ENCODE data around the gene AK4.
A peak's percentile ranks its signal among the peaks of the same experiment; 100 is the strongest.

AK4 gene

GRCh38 chr1:65264197-65264929, 116.4 kb downstream of the AK4 start:
- peak overlapping the region in 3 of 7 experiments; percentile 7 to 29 (median 18) for H3K4me3 ChIP-seq
- H3K27ac ChIP-seq, result no peak overlapping the region

DNA sequence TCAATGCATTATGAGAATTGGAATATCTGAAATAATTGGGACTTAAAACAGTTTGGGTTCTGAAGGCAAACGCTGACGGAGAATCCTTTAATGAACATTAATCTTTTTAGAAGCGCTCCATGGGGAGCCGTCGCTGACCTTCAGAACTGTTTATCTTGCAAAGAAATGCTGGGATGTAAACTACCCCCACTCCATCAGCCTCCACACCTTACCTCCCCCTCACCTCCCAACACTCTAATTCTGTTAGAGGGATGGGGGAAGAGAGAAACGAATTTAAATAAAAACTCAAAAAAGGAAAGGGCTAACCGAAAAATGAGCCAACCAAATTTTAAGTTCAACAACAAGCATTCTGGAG, 117.3 kb downstream of the AK4 start:
- H3K27ac ChIP-seq, result no peak overlapping the region
- H3K4me3 ChIP-seq, result peak overlapping the region; percentile 29 to 52 (median 37)

DNA sequence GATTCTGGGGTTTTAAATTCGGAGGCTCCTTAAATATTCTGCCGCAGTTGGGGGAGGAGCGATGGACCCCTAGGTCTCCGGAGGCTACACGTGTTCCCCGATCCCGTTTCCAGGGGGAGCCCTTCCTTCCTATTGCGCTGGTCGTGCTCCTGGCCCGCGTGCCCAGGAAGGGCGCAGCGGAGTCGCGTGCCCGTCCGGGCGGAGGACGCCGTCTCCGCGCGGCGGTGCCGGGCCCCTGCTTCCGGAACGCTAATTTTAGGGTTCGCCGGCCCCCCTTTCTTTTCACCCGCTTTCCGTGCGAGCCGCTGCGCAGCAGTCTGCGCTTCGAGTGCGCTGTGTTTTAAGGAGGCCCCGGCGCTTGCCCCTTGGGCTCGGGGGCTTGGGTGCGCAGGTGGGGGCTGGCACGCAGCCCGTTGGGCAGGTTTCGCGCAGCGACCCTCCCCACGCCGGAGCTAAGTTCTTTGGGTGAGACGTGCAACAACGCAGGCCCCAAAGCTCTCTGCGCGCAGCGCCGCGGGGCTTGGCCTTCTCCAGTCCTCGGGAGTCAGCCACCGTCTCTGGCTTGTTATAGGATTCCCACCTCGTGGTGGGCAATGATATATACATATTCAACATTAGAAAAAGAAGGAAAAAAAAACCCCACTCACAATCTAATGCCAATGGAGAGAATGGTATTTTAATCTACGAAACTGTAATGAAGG, 117.8 kb downstream of the AK4 start:
- H3K4me3 ChIP-seq, result peak overlapping the region; percentile 29 to 52 (median 37)
- H3K27ac ChIP-seq, result peak overlapping the region in 3 of 21 experiments; percentile 21 to 78 (median 53)

DNA sequence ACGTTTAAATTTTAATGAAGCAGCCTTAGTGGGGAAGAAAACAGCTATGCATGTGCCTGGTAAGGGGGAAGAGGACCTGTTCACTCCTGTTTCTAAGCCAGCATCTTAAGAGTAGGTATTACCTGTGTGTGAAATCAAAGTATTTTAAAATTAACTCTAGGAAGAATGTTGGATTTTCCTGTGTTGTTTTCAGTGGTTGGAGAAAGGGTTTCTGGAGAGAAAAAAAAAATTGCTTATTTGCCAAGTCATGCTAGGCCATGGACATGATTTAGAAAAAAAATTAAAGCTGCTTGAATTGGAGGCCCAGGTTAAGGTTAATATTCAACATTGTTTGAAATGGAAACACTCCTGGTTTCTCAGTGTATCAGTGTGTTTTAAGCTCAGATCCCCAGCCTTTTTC, 118.5 kb downstream of the AK4 start:
- Histone ChIP-seq H3K4me3 (no peak overlapping the region), H3K27ac (no peak overlapping the region)

- H3K27ac ChIP-seq, result no peak overlapping the region
- H3K4me3 ChIP-seq, result no peak overlapping the region
Measured at GRCh38 chr1:65267271-65267670, 119.3 kb downstream of the AK4 start.

DNA sequence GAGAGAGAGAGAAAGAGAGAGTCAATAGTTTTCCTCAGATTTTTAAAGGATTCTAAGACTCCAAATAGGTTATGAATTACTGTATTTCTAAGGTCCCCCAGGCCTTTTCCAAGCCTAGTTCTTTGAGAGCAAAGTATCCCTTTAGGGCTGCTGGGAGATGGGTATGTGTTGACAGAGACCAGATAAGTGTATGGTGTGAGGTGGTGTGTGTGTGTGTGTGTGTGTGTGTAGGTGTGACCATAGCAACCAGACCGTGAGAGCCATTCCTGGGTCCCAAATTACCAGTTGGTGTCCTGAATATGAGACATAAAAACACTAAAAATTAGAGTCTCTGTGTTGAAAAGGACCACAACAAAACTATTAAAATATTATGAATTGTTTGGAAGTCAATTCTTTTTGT, 119.7 kb downstream of the AK4 start:
- no peak overlapping the region for H3K27ac ChIP-seq
- H3K4me3 ChIP-seq, result no peak overlapping the region

- H3K4me3 ChIP-seq, result no peak overlapping the region
- H3K27ac ChIP-seq, result no peak overlapping the region
Measured at GRCh38 chr1:65269612-65270011, 121.6 kb downstream of the AK4 start.

DNA sequence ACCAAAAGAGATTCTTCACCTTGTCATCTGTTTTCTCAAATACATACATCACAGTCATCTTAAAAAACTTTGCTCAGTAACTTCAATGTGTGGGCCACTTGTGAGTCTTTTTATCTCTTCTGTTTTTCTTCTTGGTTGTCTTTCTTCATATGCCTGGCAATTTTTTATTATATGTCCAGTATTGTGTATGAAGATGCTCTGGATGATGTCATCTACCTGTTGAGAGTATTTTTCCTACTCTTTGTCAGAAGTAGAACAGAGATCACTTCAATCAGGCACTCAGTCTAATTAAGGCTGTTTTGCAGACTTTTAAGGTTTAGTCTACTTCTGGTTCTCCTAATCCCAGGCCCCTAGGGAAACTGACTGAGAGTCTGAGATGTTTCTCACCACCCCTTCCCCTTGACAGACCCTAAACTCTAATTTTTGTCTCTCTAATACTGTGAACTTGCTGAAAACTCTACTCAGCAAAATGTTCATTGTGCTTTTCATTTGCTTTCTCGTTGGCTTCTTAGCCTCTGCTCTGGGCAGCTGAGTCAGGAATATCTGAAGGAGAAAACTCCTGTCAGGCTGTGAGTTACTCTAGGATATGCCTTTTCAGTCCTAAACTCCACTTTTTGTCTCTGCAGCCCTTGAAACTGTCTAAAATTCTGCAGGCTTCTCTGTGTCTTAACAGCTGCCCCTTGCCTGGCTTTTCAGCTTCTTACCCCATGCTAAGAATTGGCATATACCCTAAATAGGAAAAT, 128.4 kb downstream of the AK4 start:
- H3K27ac ChIP-seq, result no peak overlapping the region
- H3K4me3 ChIP-seq, result no peak overlapping the region

DNA sequence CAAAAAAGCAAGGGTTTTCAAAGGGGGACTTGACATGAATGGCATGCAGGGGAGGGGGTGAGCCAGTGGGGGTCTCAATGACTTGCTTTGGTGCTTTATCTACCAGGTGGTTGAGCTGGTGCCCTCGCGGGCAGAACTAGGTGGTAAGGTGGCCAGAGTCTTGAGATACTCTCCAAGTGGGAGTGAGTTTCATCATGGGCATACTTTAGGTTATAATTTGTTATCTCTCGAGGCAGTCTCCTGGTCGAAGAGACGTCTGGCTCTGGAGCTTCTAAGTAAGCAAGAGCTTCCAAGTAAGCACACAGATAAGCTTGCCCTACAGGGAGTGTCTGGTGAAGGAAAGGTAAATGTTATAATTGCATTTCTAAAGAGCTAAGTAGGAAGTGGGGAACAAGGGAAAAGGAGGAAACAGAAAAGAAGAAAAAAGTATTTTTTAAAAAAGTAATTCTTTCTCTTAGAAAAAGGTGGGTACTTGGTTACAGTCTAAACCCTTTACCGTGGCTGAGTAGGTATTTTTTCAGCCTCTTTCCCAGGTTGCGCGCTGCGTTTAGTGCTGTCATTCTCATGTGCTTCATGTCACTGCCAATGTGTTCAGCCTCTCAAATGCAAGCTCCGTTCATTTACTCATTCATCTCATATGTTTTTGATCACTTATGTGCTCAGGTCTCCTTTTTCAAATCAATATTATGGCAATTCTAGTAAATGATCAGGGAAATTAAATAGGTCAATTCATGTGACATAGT, 129.8 kb downstream of the AK4 start:
- H3K27ac ChIP-seq, result no peak overlapping the region
- no peak overlapping the region for H3K4me3 ChIP-seq

- no peak overlapping the region for H3K27ac ChIP-seq
- H3K4me3 ChIP-seq, result no peak overlapping the region
Measured at GRCh38 chr1:65278376-65279069, 130.5 kb downstream of the AK4 start.

GRCh38 chr1:65279070-65279779, 131.2 kb downstream of the AK4 start:
- Histone ChIP-seq H3K4me3 (no peak overlapping the region), H3K27ac (no peak overlapping the region)

Measured in skin epidermis (tissue), 12 donors.